Measurements from ENCODE around the gene EZH2. TPM values are rescaled to one million over a fixed set of nuclear protein-coding genes. Genes with fewer than 3 reads are reported as not detected.

EZH2 gene
- total and polyA plus RNA-seq, 11 donors: 0.61 to 5.4 (median 1.3) TPM

DNA sequence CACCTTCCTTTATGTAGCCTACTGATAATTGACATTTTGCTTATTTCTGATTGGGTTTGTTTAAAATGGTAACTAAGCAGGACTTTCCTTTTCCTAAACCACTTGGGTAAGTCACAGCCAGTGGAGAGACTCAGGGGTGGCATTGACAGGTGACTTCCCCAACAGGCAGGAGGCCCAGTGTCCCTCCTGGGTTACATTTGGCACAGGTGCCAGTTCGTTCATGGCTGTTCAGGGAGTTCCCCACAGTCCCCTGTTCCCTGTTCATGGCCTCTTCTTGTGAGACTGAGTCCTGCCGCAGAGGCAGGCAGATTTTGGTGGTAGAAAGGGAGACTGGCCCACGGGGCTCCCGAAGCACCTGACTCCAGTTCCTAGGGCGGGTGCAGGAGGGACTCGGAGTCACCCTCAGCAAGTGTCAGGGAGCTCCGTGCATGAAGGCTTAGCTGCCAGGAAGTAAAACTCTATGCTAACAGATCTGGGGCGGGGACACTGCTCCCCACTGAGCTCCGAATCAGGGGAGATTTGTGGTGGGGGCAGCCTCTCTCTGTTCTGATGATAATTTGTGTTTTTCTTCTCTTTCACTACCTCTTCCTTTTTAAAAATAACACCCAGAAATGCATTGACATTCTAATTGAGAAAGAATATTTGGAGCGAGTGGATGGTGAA lies 84.1 kb downstream of the EZH2 start:
- Histone ChIP-seq H3K27ac (no peak overlapping the region), H3K9me3 (no peaks in the 10 kb centered on the region), H3K36me3 (peaks cover 0 to 89% (median 67%) of the 10 kb centered on the region in 9 donors), H3K4me1 (no peaks in the 10 kb centered on the region), H3K4me3 (no peak overlapping the region), H3K27me3 (no peaks in the 10 kb centered on the region)
- ATAC-seq (no peak), DNase-seq (no peak)
- intact Hi-C loops (cut with DNase I): no loop called here
- 81 to 86% (median 84%) methylated on average over 10 of the region's 10 CpGs for WGBS, 4 donors
- TF ChIP-seq POLR2A (IDR thresholded peaks at IDR 0.05): no peak
- TF ChIP-seq, protein P1, sequence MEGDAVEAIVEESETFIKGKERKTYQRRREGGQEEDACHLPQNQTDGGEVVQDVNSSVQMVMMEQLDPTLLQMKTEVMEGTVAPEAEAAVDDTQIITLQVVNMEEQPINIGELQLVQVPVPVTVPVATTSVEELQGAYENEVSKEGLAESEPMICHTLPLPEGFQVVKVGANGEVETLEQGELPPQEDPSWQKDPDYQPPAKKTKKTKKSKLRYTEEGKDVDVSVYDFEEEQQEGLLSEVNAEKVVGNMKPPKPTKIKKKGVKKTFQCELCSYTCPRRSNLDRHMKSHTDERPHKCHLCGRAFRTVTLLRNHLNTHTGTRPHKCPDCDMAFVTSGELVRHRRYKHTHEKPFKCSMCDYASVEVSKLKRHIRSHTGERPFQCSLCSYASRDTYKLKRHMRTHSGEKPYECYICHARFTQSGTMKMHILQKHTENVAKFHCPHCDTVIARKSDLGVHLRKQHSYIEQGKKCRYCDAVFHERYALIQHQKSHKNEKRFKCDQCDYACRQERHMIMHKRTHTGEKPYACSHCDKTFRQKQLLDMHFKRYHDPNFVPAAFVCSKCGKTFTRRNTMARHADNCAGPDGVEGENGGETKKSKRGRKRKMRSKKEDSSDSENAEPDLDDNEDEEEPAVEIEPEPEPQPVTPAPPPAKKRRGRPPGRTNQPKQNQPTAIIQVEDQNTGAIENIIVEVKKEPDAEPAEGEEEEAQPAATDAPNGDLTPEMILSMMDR (IDR thresholded peaks at IDR 0.05): no peak

DNA sequence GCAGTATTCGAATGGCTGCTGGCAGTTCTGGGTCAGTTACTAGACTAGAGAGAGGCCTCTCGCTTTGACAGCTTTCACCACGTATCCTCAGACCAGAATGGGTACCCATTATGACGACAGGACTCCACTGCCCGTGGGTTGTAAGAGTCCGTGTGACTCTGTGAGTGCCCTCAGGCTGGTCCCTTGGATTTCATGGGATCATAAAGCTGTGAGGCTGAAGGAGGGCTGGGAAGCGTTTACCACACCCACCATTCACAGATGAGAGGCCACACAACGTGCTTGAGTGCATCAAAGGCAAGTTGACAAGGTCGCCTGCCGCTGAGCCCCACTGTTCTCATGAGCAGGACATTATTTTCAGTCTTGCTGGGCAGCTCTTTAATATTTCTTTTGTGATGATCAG lies 87.2 kb downstream of the EZH2 start:
- DNase-seq (no peak), ATAC-seq (no peak)
- Histone ChIP-seq H3K36me3 (peaks cover 0 to 100% (median 90%) of the 10 kb centered on the region in 9 donors), H3K9me3 (peaks cover 0 to 11% (median 2%) of the 10 kb centered on the region in 12 donors), H3K4me3 (no peak overlapping the region), H3K27me3 (no peaks in the 10 kb centered on the region), H3K4me1 (no peaks in the 10 kb centered on the region), H3K27ac (no peak overlapping the region)
- 80 to 89% (median 83%) methylated on average over 10 of the region's 10 CpGs for WGBS, 4 donors
- TF ChIP-seq POLR2A (IDR thresholded peaks at IDR 0.05): no peak
- TF ChIP-seq, protein P1 (IDR thresholded peaks at IDR 0.05): no peak
- intact Hi-C loops (cut with DNase I): no loop called here

DNA sequence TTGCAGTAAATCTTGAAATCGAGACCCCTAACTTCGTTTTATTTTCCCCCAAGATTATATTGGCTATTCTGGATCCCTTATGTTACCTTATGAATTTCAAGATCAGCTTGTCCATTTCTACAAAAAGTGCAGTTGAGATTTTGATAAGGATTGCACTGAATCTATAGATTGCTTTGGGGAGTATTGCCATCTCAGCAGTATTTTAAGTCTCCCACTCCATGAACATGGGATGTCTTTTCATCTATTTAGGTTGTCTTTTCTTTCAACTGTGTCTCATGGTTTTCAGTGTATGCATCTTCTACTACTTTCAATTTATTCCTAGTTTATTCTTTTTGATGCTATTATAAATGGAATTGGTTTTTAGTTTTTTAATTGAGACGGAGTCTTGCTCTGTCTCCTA lies 89.6 kb downstream of the EZH2 start:
- WGBS, 4 donors: 97 to 99% (median 98%) methylated on average over 3 of the region's 3 CpGs
- no peak for DNase-seq

DNA sequence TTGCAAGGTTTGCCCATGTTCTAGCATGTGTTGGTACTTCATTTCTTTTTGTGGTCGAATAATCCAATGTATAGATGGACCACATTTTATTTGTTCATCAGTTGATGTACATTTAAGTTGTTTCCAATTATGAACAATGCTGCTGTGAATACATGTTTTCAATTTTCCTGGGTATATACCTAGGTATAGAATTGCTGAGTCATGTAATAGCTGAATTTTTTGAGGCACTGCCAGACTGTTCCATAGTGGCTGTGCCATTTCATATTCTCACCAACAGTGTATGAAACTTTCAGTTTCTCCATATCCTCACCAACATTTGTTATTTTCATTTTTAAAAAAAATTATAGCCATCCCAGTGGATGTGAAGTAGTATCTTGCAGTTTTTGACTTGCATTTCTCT lies 90.5 kb downstream of the EZH2 start:
- WGBS, 4 donors: 94 to 99% (median 97%) methylated on average over 1 of the region's 1 CpG
- Histone ChIP-seq H3K4me3 (no peak overlapping the region), H3K9me3 (peaks cover 0 to 11% (median 2%) of the 10 kb centered on the region in 12 donors), H3K27me3 (no peaks in the 10 kb centered on the region), H3K36me3 (peaks cover 0 to 100% (median 90%) of the 10 kb centered on the region in 9 donors), H3K27ac (no peak overlapping the region), H3K4me1 (no peaks in the 10 kb centered on the region)
- no peak for ATAC-seq
- intact Hi-C loops (cut with DNase I): loop anchor here in 1 of 10 donors (5.0 kb wide), 1 partner anchor 51 kb away; no protein-coding TSS in a partner anchor
- no peak for DNase-seq
- no peak for TF ChIP-seq POLR2A (IDR thresholded peaks at IDR 0.05)
- TF ChIP-seq, protein P1 (IDR thresholded peaks at IDR 0.05): no peak

More for the DNA sequence above, 89.6 kb downstream of the EZH2 start:
- intact Hi-C loops (cut with DNase I): loop anchor here in 1 of 10 donors (5.0 kb wide), 1 partner anchor 52 kb away; no protein-coding TSS in a partner anchor
- no peak for TF ChIP-seq POLR2A (IDR thresholded peaks at IDR 0.05)
- TF ChIP-seq, protein P1 (IDR thresholded peaks at IDR 0.05): no peak
- H3K27me3 ChIP-seq: no peaks in the 10 kb centered on the region
- H3K4me3 ChIP-seq: no peak overlapping the region
- H3K27ac ChIP-seq: no peak overlapping the region
- peaks cover 0 to 100% (median 90%) of the 10 kb centered on the region in 9 donors for H3K36me3 ChIP-seq
- H3K9me3 ChIP-seq: peaks cover 0 to 11% (median 2%) of the 10 kb centered on the region in 12 donors
- no peak for ATAC-seq
- no peaks in the 10 kb centered on the region for H3K4me1 ChIP-seq

All from heart left ventricle (tissue), 16 donors.